IPS DF 4.7 (cell line): ENCODE data around the gene DHRS3.
"Not testable (repeated sequence)": the region's sequence is repeated elsewhere in the genome, so short reads cannot be mapped to it uniquely, and the experiment has no call there.

Experiments used
- DNase-seq: peaks from one replicate; pipeline ENCODE4 v3.0.0-alpha.2; 2013; ENCODE audit warnings: low spot score; ENCODE audit errors: extremely low read depth

DHRS3 gene

DNA sequence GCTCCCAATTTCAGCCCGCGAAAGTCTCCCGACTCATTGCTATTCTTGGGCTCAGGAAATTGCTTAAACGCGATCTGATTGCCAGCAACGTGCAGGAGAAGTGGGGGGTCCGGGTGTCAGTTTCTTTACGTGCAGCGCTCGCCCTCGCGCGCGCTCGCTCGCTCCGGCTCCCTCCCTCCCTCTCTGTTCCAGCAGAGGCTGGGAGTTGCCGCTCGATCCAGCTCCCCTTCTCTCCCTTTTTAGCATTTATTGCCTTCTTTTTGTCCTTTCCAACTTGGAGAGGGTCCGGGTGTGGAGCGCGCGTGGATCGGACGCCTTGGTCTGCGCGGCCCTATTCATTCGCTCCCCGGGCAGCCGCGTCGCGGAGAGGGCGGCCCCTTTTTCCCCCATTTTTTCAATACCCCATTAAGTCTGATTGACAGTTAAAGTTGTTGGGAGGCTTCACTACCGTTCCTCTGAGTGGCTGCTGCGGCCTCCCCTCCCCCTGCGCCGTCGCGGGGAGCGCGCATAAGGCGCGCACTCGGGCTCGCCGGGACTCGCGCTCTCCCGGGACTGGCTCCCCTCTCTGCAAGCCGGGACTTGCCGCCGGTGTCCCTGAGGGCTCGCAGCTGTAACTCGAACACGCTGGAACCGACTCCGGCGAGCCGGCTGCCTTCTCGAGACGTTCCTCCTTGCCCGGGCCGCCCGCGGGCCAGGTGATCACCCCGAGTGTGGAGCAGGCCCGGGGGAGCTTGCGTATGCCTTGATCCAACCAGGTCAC lies at the start of gene DHRS3:
Gene DHRS3 (minus strand): TSS at position 310 of the 760 bp plus-strand sequence. CDS start 862 bp downstream, outside the sequence.
- DNase-seq = no peak

DNA sequence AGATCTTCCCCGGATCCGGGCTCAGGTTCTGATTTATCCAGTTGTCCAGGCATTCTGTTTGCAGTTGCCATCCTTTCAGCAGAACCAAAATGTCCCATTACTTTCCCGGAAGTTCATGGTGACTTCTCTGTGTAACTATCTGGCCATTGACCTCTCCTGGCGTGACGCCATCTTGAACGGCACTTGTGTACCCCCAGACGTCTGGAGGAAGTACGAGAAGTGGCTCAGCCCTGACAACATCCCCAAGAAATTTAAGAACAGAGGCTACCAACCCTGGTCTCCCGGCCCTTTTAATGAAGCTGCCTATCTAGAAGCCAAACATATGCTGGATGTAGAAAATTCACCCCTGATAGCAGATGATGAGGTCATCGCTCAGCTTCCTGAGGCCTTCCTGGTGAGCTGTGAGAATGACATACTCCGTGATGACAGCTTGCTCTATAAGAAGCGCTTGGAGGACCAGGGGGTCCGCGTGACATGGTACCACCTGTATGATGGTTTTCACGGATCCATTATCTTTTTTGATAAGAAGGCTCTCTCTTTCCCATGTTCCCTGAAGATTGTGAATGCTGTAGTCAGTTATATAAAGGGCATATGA lies 48.2 kb upstream of the DHRS3 start:
- no peak for DNase-seq

DNA sequence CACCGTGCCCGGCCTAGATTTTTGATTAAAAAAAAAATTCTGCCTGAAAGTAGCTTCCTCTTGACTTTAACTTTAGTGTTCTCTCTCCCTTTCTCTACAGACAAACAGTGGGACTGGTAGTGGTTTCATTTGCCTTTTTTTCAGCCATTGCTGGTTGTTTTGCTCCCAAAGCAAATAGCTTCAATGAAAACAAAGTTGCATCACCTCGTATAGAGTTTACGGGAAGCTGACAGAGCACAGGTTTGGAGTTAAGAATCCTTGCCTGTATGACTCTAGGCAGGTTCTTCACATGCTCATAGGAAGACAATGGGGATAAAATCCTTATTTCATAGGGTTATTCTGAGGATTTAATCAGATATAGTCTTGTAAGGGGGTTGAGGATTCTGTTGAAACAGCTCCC lies 47.5 kb upstream of the DHRS3 start:
- DNase-seq = no peak

DNA sequence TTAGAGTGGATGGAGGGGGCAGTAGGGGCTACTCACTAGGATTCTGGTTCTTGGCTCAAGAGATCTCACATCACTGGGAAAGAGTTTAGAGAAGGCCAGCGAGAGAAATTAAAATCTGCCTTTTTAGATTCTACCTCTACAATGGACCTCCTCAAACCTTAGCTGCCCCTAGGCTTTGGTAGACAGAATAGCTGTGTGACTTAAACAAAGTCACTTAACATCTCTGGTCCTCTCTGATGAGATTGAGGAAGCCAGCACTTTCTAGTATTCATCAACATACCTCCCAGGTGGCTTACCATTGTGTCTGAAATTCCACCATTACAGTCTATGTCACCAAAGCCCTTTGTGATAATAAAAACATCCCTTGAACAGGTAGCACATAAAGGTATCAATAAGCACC lies 44.5 kb upstream of the DHRS3 start:
- no peak for DNase-seq

DNA sequence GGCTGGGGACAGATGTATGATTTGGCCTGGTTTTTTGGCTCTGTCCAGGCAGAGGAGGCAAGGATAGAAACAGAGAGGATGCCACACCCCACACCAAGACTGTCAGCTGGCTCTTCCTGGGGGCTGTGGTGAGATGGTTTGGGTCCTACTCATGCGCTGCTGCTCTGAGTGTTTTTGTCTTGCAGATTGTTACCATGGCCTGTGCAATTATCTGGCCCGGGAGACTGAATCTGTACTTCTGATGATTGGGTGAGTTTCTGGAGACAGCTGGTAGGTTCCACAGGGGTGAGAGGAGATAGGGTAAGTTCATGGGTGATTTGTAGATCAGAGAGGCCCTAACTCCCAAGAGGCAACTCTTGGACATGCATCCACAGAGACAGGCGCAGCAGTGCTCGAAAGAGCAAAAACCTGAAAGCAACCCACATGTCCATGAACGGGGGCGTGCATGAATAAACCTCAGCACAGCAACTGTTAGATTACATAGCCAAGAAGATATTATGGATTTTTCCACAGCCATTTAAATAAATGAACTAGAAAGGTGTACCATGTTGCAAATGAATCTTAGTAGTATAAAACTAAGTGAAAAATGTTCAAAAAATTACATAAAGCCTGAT lies 43.7 kb upstream of the DHRS3 start:
- no peak for DNase-seq

DNA sequence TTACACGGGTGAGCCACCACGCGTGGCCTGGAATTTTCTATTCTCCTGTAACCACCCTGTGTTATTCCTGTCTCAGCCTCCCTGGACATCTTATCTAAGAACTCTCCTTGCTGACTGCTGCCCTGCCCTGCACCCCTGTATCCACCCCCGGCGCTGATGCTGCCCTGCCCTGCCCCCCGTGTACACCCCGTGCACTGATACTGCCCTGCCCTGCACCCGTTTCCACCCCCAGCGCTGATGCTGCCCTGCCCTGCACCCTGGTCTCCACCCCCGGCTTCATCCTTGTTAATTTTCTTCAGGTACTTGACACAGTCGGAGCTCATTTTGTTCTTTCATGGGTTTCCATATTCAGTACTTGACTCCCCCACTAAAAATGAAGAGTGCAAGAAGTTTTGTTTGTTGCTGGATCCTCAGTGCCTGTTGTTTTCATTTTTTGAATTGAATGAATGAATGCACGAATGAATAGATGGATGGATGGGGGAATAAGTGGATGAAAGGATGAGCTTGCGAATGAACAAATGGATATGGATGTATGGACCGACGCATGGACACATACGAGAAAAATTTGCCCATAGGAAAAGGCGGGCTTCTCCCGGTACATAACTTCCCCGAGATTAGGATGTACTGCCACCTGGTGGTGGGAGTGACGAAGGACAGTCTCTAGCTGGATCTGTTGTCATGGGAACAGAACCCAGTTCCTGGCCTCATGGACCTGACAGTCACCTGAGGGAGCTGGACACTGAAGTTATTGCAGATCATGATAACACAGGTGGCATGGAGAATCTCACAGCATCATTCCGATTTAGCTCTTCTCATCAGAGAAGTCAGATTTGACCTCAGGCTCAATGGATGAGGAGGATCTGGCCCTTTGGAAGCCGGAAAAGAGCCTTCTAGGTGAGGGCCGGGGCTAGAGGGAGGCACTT lies 40.8 kb upstream of the DHRS3 start:
- peak; percentile 79 for DNase-seq

DNA sequence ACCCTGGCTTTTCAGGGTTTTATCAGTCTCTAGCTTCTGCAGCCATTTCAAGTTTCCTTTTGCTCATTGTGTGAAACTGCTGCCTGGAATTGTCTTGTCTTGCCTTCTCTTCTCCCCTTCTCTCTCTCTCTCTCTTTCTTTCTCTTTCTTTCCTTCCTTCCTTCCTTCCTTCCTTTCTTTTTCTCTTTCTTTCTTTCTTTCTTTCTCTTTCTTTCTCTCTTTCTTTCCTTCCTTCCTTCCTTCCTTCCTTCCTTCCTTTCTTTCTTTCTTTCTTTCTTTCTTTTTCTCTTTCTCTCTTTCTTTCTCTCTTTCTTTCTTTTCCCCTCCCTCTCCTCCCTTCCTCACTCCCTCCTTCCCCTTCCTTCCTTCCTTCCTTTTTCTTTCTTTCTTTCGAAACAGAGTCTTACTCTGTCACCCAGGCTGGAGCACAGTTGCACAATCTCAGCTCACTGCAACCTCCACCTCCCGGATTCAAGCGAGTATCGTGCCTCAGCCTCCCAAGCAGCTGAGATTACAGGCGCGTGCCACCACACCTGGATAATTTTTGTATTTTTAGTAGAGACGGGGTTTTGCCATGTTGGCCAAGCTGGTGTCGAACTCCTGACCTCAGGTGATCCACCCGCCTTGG lies 40.0 kb upstream of the DHRS3 start:
- DNase-seq = not testable (repeated sequence)

DNA sequence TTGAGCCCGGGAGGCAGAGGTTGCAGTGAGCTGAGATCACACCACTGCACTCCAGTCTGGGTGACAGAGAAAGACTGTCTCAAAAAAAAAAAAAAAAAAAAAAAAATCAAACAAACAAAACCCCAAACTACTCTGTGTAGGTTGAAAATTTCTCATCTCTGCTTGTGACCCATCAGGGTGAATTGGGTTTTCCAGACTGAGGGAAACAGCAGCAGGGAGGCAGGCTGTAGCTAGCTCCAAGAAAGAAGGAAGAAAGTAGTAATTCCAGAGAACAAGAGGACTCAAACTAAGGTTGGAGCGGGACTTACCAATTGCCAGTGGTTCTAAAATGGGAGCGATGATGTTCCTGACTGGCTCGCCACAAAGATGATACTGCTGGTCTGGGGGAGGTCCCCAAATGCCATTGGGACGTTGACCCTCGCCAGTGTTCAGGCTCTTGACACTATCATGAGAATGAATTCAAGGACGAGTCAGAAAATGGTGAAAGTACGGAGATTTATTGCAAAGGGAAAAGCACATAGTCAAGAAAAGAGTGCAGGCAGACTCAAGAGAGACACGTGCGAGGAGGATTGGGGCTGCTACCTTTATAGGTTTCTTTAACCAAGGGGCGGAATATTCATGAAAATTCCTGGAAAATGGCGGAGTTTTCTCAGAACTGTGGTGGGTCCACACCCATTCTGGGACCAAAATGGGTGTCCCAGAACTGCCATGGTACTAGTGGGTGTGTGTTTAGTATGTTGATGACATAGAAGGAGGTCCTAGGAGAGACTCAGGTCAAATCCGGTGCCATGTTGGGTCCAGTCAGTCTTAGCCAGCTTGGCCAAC lies 39.3 kb upstream of the DHRS3 start:
- DNase-seq = no peak

DNA sequence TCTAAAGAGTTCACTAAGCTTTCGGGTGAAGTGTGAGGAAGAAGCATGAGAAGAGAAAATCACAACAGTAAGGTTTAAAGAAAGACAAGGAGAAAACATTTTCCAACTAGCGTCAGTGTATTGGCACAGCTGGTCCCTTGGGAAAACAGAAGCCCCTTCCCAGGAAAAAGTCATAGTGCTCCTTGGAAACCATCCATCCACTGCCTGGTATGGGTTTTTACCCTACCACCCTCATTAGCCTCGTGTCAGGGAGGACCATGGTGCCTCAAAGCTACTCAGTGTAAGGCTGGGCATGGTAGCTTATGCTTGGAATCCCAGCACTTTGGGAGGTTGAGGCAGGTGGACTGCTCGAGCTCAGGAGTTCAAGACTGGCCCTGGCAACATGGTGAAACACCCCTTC lies 38.6 kb upstream of the DHRS3 start:
- no peak for DNase-seq

DNA sequence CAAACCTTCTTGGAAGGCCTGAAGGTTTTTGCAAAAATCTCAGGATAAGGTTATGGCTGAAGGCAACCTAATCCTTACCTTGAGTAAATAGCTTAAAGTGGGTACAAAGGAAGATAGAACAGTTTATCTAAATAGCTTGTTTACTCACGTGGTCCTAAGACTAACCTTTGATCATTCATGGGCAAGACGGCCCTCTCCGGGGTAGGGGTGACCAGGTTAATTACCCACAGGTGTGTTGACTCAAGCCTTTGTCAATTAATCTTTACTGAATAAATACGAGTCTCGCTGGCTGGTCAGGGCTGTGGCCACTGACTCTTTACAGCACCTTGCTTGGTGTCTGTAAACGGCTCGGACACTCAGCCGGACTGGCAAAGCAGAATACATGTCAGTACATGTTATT lies 36.6 kb upstream of the DHRS3 start:
- no peak for DNase-seq

GRCh38 chr1:12654004-12654567 lies 36.1 kb upstream of the DHRS3 start:
- no peak for DNase-seq

DNA sequence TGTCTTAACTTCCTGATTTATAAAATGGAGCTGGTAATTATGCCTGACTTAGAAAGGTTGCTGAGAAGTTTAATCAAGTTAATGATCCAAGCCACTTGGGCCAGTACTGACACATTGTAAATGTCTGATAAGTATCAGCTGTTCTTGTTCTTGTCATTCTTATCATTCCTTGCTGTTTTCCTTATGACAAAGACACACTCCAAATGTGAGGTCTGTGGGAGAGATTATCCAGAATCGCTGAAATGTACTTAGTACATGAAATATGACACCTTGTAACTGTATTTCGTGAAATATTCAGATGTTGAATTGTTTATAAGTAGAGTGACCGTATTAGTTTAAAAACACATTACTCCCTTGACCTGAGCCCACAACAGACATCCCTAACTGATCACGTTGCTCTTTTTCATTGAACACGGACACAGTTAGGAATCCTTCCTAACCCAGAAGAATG lies 32.0 kb upstream of the DHRS3 start:
- no peak for DNase-seq

DNA sequence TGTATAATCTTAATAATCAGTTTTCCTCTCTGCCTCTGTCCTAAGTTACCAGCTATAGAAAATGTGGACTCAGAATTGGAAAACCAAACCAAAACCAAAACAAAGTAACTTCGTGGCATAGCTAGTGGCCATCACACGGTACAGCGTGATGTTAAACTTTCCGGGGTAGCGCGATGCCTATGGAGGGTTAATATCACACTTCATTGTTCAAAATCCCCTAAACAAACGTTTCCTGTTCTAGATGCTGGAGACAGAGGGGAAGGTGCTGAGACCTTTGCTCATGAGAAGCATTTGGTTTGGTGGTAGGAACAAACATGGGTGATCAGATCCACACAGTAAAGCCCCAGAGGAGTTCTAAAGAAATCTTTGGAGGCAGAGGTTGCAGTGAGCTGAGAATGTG lies 30.7 kb upstream of the DHRS3 start:
- no peak for DNase-seq

GRCh38 chr1:12645401-12645800 lies 27.4 kb upstream of the DHRS3 start:
- DNase-seq = not testable (repeated sequence)

DNA sequence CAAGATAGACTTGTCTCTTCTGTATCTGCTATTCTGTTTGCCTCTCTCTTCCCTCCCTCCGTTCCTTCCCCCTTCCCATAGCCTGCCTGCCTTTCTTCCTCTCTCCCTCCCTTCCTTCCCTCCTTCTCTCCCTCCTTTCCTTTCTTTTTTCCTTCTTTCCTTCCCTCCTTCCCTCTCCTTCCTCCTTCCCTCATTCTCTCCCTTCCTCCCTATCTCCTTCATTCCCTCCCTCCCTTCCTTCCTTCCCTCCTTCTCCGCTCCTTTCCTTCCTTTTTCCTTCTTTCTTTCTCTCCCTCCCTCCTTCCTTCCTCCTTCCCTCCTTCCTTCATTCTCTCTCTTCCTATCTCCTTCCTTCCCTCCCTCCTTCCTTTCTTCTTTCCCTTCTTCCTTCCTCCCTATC lies 26.8 kb upstream of the DHRS3 start:
- no peak for DNase-seq

DNA sequence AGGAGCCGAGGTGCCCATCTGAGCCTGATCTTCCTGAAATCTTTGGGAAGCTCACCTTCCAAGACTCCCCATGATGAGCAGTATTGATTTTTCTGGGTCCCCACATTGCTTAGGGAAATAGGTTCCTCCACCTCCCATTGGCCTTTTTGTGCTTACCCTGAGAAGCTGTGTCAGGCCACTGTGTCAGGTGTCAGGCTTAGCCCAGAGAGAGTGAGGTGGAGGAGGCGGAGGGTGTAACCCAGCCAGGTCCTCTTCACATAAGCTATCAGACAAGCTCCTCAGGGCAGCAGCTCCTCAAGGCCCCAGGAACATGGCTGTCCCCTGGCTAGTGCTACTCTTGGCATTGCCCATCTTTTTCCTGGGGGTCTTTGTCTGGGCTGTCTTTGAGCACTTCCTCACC lies 26.2 kb upstream of the DHRS3 start:
- DNase-seq = no peak

- no peak for DNase-seq
These were observed 25.8 kb upstream of the DHRS3 start, which contains the start of gene AADACL4 for GRCh38 chr1:12643785-12644184. Gene AADACL4, plus strand, starts transcription at chr1:12644085. Its CDS starts 462 bp downstream, at chr1:12644547.

GRCh38 chr1:12643079-12643478 lies 25.1 kb upstream of the DHRS3 start:
- no peak for DNase-seq

GRCh38 chr1:12640958-12641272 lies 22.9 kb upstream of the DHRS3 start:
- no peak for DNase-seq
